ENCODE results near the gene TMPRSS13.

Gene TMPRSS13

DNA sequence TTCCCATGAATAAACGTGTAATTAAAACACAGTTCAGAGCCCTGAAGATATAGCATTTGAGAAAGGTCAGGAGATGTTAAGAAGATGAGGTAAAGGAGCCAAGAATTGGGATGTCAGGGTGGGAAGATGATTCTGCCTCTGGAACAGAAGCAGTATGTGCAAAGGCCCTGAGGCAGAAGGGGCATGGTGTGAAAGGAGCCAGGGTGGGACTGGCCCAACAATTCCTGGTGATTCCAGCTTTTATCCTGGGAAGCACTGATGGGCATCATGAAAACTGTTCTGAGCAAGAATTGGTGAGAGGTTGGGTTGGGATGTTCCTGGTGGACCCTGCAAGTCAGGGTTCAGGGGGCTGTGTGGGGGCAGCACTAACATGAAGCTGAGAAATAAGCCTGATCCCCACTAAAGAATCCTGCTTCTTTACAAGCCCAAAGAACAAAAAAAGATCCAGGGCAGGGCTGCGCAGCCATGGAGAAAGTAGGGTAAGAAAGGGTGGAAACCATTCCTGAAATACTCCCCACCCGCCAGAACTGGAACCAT lies 50.2 kb downstream of the TMPRSS13 start:
- peaks cover 23% of the 10 kb centered on the region for H3K4me1 ChIP-seq (ENCODE audit: control insufficient read depth, insufficient read depth, low read length)
- H3K9ac ChIP-seq (ENCODE audit: low read depth, low read length) = no peak overlapping the region
- peaks cover 31% of the 10 kb centered on the region for H3K27me3 ChIP-seq (ENCODE audit: control insufficient read depth, insufficient read depth, low read length)
- H3K4me3 ChIP-seq (ENCODE audit: low read depth, low read length) = no peak overlapping the region
- H3K36me3 ChIP-seq (ENCODE audit: control insufficient read depth, insufficient read depth, low read length) = no peaks in the 10 kb centered on the region
- H3K9me3 ChIP-seq (ENCODE audit: control insufficient read depth, insufficient read depth, low read length) = no peaks in the 10 kb centered on the region

DNA sequence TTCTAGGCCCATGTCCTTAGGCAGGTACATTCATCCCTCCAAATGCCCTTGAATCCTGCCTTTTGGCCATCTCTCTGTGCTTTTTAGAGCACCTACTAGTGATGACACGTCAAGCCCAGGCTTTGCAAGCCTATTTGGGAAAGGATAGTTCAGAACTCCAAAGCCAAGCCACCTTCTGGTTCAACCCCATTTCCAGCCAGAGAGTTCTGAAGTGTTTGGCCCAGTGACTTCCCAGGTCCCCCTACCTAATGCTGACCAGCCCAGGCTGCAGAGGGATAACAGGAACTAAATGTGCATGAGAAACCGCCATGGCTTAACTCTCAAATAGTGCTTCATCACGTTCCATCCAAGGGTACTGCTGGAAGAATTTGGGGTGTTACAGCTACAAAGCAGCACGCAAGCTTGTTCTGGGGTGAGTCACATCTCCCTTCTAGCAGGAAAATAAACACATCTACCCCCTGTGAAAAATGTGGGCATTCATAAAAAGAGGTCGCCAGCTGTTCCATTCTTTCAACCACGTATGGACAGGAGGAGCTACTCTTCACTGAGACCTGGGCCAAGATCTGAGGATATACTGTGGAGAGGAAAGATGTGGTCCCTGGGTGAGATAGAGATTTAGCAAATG lies 50.8 kb downstream of the TMPRSS13 start:
- Histone ChIP-seq H3K9ac (ENCODE audit: low read depth, low read length) (no peak overlapping the region), H3K4me3 (ENCODE audit: low read depth, low read length) (no peak overlapping the region), H3K36me3 (ENCODE audit: control insufficient read depth, insufficient read depth, low read length) (no peaks in the 10 kb centered on the region), H3K27me3 (ENCODE audit: control insufficient read depth, insufficient read depth, low read length) (peaks cover 31% of the 10 kb centered on the region), H3K9me3 (ENCODE audit: control insufficient read depth, insufficient read depth, low read length) (no peaks in the 10 kb centered on the region), H3K4me1 (ENCODE audit: control insufficient read depth, insufficient read depth, low read length) (peaks cover 23% of the 10 kb centered on the region)

DNA sequence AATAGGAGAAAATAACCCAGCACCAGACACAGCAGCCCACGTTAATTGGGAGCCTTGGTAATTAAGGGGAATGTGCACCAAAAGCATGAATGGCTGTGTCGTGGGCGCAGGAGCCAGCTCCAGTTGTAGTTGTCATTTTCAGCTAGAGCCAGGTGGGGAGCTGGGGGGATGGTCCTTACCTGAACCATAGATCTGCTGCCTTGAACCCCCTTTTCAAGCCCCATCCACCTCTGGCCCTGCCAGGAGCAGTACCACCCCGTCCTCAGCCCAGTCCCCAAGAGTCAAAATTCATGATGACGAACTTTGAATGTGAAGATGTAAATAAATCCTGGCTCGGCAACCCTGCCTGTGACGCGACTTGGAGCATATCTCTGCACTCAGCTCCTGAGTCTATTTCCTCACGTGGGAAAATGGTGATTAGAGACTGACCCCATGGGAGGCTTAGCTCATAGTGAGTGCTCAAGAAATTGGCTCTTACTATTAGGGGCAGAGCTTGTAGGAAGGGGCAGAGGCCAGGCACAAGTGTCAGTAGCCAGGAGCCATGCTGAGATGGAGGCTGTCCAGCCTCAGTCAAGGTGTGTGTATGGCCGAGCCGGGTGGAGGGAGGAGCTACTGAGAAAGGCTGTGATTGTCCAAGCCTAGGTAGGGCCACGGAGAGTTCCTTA lies 52.0 kb downstream of the TMPRSS13 start:
- Histone ChIP-seq H3K27me3 (ENCODE audit: control insufficient read depth, insufficient read depth, low read length) (peaks cover 31% of the 10 kb centered on the region), H3K4me3 (ENCODE audit: low read depth, low read length) (peak overlapping the region; percentile 93), H3K9ac (ENCODE audit: low read depth, low read length) (no peak overlapping the region), H3K9me3 (ENCODE audit: control insufficient read depth, insufficient read depth, low read length) (no peaks in the 10 kb centered on the region), H3K4me1 (ENCODE audit: control insufficient read depth, insufficient read depth, low read length) (peaks cover 15% of the 10 kb centered on the region), H3K36me3 (ENCODE audit: control insufficient read depth, insufficient read depth, low read length) (no peaks in the 10 kb centered on the region)

DNA sequence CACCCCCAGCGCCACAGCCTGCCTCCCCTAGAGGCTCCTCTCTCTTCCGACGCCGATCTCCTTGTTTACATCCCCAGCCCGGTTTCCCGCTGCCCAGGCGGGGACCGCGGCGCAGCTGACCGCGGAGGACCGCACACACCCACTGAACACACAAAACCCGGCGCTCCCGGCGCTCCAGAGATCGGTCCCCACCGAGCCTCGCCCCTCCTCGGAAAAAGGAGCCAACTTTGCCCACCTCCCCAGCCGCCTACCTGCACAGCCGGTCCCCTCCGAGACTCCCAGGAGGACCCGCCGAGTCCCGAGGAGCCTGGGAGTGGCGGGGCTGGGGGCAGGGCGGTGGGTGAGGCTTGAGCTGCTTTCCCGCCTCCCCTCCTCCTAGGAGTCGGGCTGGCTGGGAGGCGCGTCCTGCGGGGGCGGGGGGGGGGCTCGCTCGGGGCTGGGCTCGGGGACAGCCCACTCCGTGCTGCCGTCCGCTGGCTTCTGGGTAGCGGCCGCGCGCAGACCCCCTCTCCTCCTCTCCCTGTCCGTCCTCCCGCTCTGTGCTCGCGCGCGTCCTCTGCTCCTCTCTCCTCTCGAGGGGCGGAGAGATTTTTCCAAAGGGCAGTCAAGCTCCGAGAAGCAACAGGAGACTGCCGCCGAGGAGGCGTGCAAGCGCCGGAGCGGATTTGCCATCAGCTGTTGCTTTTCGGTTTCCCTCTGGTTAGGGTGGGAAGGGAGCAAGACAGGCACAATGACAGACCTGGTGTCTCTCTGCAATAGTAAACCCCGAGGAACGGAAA lies 52.7 kb downstream of the TMPRSS13 start, which contains the start of gene FXYD6:
Gene FXYD6 (minus strand): TSS at position 318 of the 779 bp plus-strand sequence. CDS start 33,882 bp downstream, outside the sequence.
- Histone ChIP-seq H3K36me3 (ENCODE audit: control insufficient read depth, insufficient read depth, low read length) (no peaks in the 10 kb centered on the region), H3K27me3 (ENCODE audit: control insufficient read depth, insufficient read depth, low read length) (peaks cover 31% of the 10 kb centered on the region), H3K4me1 (ENCODE audit: control insufficient read depth, insufficient read depth, low read length) (peaks cover 15% of the 10 kb centered on the region), H3K9me3 (ENCODE audit: control insufficient read depth, insufficient read depth, low read length) (no peaks in the 10 kb centered on the region), H3K4me3 (ENCODE audit: low read depth, low read length) (peak within 1 kb of the TSS; percentile 93), H3K9ac (ENCODE audit: low read depth, low read length) (peak within 1 kb of the TSS; percentile 47)

GRCh38 chr11:117876059-117876340 lies 53.2 kb downstream of the TMPRSS13 start:
- peaks cover 31% of the 10 kb centered on the region for H3K27me3 ChIP-seq (ENCODE audit: control insufficient read depth, insufficient read depth, low read length)
- H3K9me3 ChIP-seq (ENCODE audit: control insufficient read depth, insufficient read depth, low read length) = no peaks in the 10 kb centered on the region
- H3K4me1 ChIP-seq (ENCODE audit: control insufficient read depth, insufficient read depth, low read length) = peaks cover 15% of the 10 kb centered on the region
- H3K36me3 ChIP-seq (ENCODE audit: control insufficient read depth, insufficient read depth, low read length) = no peaks in the 10 kb centered on the region
- peak overlapping the region; percentile 47 for H3K9ac ChIP-seq (ENCODE audit: low read depth, low read length)
- peak overlapping the region; percentile 93 for H3K4me3 ChIP-seq (ENCODE audit: low read depth, low read length)

DNA sequence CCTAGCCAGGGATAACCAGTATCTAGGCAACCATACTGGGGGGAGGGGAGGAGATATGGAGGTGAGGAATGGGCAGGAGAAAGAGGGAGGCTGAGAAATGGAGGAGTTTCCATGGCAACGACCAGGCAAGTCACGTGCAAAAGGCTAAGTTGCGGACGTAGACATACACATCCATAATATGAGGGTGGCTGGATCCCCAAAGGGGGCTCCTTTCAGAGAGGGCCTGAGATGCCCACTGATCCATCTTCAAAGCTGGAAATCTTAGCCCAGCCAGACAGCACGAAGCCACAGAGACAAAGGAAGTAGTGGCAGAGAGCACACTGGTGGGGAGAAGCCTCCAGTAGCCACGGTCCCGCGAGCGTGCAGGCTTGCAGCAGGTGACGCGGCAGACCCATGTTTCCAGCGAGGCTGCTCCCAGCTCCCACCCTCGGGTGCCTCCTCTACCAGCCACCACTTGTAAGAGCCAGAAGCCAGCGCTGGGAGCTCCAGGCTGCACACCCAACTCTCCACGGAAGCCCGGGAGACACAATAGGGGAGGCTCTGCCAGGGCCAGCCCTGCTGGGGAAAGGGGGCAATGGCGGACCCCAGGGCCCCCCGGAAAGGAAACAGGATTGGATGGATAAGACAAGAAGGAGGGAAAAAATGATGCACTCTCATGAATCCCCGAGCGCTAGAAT lies 53.7 kb downstream of the TMPRSS13 start:
- no peaks in the 10 kb centered on the region for H3K9me3 ChIP-seq (ENCODE audit: control insufficient read depth, insufficient read depth, low read length)
- H3K27me3 ChIP-seq (ENCODE audit: control insufficient read depth, insufficient read depth, low read length) = peaks cover 31% of the 10 kb centered on the region
- H3K36me3 ChIP-seq (ENCODE audit: control insufficient read depth, insufficient read depth, low read length) = no peaks in the 10 kb centered on the region
- H3K4me3 ChIP-seq (ENCODE audit: low read depth, low read length) = peak overlapping the region; percentile 93
- peak overlapping the region; percentile 47 for H3K9ac ChIP-seq (ENCODE audit: low read depth, low read length)
- peaks cover 19% of the 10 kb centered on the region for H3K4me1 ChIP-seq (ENCODE audit: control insufficient read depth, insufficient read depth, low read length)

GRCh38 chr11:117874910-117875381 lies 54.3 kb downstream of the TMPRSS13 start:
- Histone ChIP-seq H3K27me3 (ENCODE audit: control insufficient read depth, insufficient read depth, low read length) (peaks cover 26% of the 10 kb centered on the region), H3K9ac (ENCODE audit: low read depth, low read length) (no peak overlapping the region), H3K9me3 (ENCODE audit: control insufficient read depth, insufficient read depth, low read length) (no peaks in the 10 kb centered on the region), H3K36me3 (ENCODE audit: control insufficient read depth, insufficient read depth, low read length) (no peaks in the 10 kb centered on the region), H3K4me1 (ENCODE audit: control insufficient read depth, insufficient read depth, low read length) (peaks cover 25% of the 10 kb centered on the region), H3K4me3 (ENCODE audit: low read depth, low read length) (peak overlapping the region; percentile 93)

DNA sequence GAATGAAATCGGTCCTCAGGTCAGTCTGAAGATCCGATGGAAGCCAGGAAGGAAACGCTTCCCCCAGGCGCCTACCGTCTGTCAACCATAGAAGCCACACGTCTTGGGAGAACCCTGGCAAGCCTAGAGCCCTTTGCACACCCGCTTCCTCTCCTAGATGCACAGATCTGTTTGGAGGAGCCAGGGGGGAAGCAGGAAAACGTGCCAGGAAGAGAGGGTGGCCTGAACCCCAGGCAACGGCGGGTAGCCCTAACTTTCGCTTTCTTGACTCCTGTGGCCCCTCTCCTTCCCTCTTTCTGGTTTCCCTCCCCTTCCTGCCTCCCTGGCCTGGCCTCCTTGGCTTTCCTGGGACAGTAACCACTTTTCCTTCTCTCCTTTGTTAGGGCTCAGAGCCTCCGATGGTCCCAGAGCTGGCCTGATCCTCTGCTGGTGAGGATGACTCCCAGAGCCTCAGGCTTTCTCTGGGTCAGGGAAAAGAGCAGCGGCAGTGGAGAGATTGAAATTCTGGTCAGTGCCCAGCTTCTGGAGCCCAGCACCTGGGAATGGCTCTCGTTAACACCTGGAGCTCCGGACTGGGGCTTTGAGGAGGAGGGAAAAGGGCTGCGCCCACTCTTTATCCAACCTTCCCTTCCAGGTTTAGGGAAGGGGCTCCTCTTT lies 54.8 kb downstream of the TMPRSS13 start:
- Histone ChIP-seq H3K9ac (ENCODE audit: low read depth, low read length) (peak overlapping the region; percentile 60), H3K36me3 (ENCODE audit: control insufficient read depth, insufficient read depth, low read length) (no peaks in the 10 kb centered on the region), H3K27me3 (ENCODE audit: control insufficient read depth, insufficient read depth, low read length) (peaks cover 22% of the 10 kb centered on the region)

GRCh38 chr11:117873828-117874125 lies 55.4 kb downstream of the TMPRSS13 start:
- H3K36me3 ChIP-seq (ENCODE audit: control insufficient read depth, insufficient read depth, low read length) = no peaks in the 10 kb centered on the region
- H3K9ac ChIP-seq (ENCODE audit: low read depth, low read length) = no peak overlapping the region
- no peaks in the 10 kb centered on the region for H3K9me3 ChIP-seq (ENCODE audit: control insufficient read depth, insufficient read depth, low read length)
- H3K27me3 ChIP-seq (ENCODE audit: control insufficient read depth, insufficient read depth, low read length) = peaks cover 19% of the 10 kb centered on the region
- H3K4me3 ChIP-seq (ENCODE audit: low read depth, low read length) = no peak overlapping the region
- H3K4me1 ChIP-seq (ENCODE audit: control insufficient read depth, insufficient read depth, low read length) = peaks cover 35% of the 10 kb centered on the region

More for the DNA sequence above, 54.8 kb downstream of the TMPRSS13 start:
- peak overlapping the region; percentile 93 for H3K4me3 ChIP-seq (ENCODE audit: low read depth, low read length)
- peaks cover 30% of the 10 kb centered on the region for H3K4me1 ChIP-seq (ENCODE audit: control insufficient read depth, insufficient read depth, low read length)
- no peaks in the 10 kb centered on the region for H3K9me3 ChIP-seq (ENCODE audit: control insufficient read depth, insufficient read depth, low read length)

GRCh38 chr11:117872975-117873827 lies 56.0 kb downstream of the TMPRSS13 start:
- Histone ChIP-seq H3K36me3 (ENCODE audit: control insufficient read depth, insufficient read depth, low read length) (no peaks in the 10 kb centered on the region), H3K27me3 (ENCODE audit: control insufficient read depth, insufficient read depth, low read length) (peaks cover 14% of the 10 kb centered on the region), H3K4me3 (ENCODE audit: low read depth, low read length) (no peak overlapping the region), H3K9ac (ENCODE audit: low read depth, low read length) (no peak overlapping the region), H3K4me1 (ENCODE audit: control insufficient read depth, insufficient read depth, low read length) (peaks cover 38% of the 10 kb centered on the region), H3K9me3 (ENCODE audit: control insufficient read depth, insufficient read depth, low read length) (no peaks in the 10 kb centered on the region)
